Breast epithelium (tissue), 4 donors: ENCODE results near the gene COMMD1. TPM values are rescaled to one million over a fixed set of nuclear protein-coding genes. Genes with fewer than 3 reads are reported as not detected.

ENCODE experiments used
- DNase-seq, 2 donors: peaks; one replicate each; pipeline ENCODE4 v3.0.0-alpha.2; 2019; ENCODE audit warnings: low spot score in 2 of 2
- H3K27ac ChIP-seq, 2 donors: fragments of 200-600 bp; sonication (generic) in 1 of 2; one replicate each; pipeline ENCODE4 v1.5.1; 2016 to 2019; ENCODE audit warnings: mild to moderate bottlenecking in 1 of 2
- H3K27me3 ChIP-seq, 2 donors: fragments of 200-600 bp; sonication (generic) in 1 of 2; one replicate each; pipeline versions ENCODE4 v1.5.1 to v1.6.0; 2017 to 2019; ENCODE audit warnings: control low read depth in 1 of 2, mild to moderate bottlenecking in 1 of 2
- H3K36me3 ChIP-seq: fragments of 200-600 bp; one replicate; pipeline ENCODE4 v1.5.1; 2019
- H3K4me1 ChIP-seq, 2 donors: fragments of 200-600 bp; sonication (generic); one replicate each; pipeline ENCODE4 v1.5.1; 2016 to 2019; ENCODE audit warnings: control low read depth in 1 of 2
- H3K4me3 ChIP-seq, 3 donors: fragments of 200-600 bp; sonication (generic); 1 replicate in 2 of 3; 2 replicates in 1 of 3; pipeline ENCODE4 v1.5.1; 2016 to 2019; ENCODE audit warnings: mild to moderate bottlenecking in 3 of 3, moderate library complexity in 2 of 3
- H3K9me3 ChIP-seq, 2 donors: fragments of 200-600 bp; sonication (generic) in 1 of 2; one replicate each; pipeline ENCODE4 v1.5.1; 2016 to 2019; ENCODE audit warnings: control low read depth in 1 of 2
- POLR2A ChIP-seq: fragments of 450-650 bp; IDR thresholded peaks from one replicate; pipeline ENCODE4 v1.6.1; 2016; ENCODE audit warnings: antibody characterized with exemption, mild to moderate bottlenecking, moderate library complexity
- POLR2AphosphoS5 ChIP-seq, 3 donors: sonication (generic); formaldehyde crosslinking; IDR thresholded peaks; one replicate each; pipeline ENCODE4 v1.6.1; 2017; ENCODE audit warnings: antibody characterized with exemption in 3 of 3
- intact Hi-C: fragments of 100-400 bp; cut with DNase I; formaldehyde crosslinking; loops from one replicate; pipeline ENCODE4 v1.15.1; 2023; ENCODE audit warnings: low total_unique reads
- total RNA-seq, 3 donors: library from RNA; depleted of rRNA; stranded (reverse); fragments of >200 nt; gene quantifications; one replicate each; pipeline ENCODE4 v1.1.0, GENCODE V29; 2016
- TF ChIP-seq, protein P1 (sequence below), 3 donors: fragments of 450-650 bp; IDR thresholded peaks; one replicate each; pipeline ENCODE4 v1.5.1; 2016 to 2017; ENCODE audit warnings: antibody characterized with exemption in 3 of 3, mild to moderate bottlenecking in 3 of 3, moderate library complexity in 3 of 3

The COMMD1 gene
- total RNA-seq, 3 donors from 2014 or later = 38.4 to 63.8 (median 56.4) TPM

DNA sequence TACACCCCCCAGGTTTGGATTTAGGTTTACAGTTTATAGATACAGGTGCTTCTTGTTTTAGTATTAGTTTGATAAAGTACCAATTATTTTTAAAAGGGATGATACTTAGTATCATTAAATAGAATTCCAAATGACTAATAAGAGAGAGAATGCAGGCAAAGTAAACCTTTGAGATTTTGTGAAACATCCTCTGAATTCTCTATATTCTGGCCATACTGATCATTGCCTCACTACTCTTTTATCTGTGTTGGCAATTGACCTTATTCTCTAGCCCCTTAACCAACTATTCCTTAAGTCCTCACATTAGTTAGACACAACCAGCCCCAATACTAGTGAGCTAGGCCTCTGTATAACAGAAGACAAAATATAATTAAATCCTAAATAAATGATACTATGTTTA lies 125.4 kb downstream of the COMMD1 start:
- intact Hi-C loops = loop anchor here (10.0 kb wide), 1 partner anchor 134 kb away; no protein-coding TSS in a partner anchor
- H3K4me3 ChIP-seq = no peak overlapping the region

DNA sequence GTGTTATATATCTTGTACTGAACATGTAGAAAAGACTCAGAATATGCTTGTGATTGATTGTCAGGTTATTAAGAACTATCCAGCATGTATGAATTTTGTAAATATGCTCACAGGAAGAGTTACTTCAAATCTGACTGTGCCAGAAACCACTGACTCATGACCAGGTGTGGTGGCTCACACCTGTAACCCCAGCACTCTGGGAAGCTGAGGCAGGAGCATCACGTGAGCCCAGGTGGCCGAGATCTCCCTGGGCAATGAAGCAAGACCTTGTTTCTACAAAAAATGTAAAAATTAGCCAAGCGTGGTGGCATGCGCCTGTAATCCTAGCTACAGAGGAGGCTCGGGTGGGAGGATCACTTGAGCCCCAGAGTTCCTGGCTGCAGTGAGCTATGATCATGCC lies 126.6 kb downstream of the COMMD1 start:
- Histone ChIP-seq H3K4me1 (no peaks in the 10 kb centered on the region), H3K9me3 (no peaks in the 10 kb centered on the region), H3K4me3 (no peak overlapping the region), H3K36me3 (no peaks in the 10 kb centered on the region), H3K27ac (no peak overlapping the region), H3K27me3 (no peaks in the 10 kb centered on the region)
- TF ChIP-seq, protein P1, sequence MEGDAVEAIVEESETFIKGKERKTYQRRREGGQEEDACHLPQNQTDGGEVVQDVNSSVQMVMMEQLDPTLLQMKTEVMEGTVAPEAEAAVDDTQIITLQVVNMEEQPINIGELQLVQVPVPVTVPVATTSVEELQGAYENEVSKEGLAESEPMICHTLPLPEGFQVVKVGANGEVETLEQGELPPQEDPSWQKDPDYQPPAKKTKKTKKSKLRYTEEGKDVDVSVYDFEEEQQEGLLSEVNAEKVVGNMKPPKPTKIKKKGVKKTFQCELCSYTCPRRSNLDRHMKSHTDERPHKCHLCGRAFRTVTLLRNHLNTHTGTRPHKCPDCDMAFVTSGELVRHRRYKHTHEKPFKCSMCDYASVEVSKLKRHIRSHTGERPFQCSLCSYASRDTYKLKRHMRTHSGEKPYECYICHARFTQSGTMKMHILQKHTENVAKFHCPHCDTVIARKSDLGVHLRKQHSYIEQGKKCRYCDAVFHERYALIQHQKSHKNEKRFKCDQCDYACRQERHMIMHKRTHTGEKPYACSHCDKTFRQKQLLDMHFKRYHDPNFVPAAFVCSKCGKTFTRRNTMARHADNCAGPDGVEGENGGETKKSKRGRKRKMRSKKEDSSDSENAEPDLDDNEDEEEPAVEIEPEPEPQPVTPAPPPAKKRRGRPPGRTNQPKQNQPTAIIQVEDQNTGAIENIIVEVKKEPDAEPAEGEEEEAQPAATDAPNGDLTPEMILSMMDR (IDR thresholded peaks at IDR 0.05) = no peak
- TF ChIP-seq POLR2A = no peak
- TF ChIP-seq POLR2AphosphoS5 (IDR thresholded peaks at IDR 0.05) = no peak
- intact Hi-C loops = loop anchor here (10.0 kb wide), 1 partner anchor 133 kb away; no protein-coding TSS in a partner anchor
- DNase-seq = no peak

More for the DNA sequence above, 125.4 kb downstream of the COMMD1 start:
- no peaks in the 10 kb centered on the region for H3K4me1 ChIP-seq
- TF ChIP-seq POLR2A = no peak
- TF ChIP-seq, protein P1 (IDR thresholded peaks at IDR 0.05) = no peak
- TF ChIP-seq POLR2AphosphoS5 (IDR thresholded peaks at IDR 0.05) = no peak
- no peaks in the 10 kb centered on the region for H3K9me3 ChIP-seq
- DNase-seq = no peak
- no peak overlapping the region for H3K27ac ChIP-seq
- no peaks in the 10 kb centered on the region for H3K27me3 ChIP-seq
- no peaks in the 10 kb centered on the region for H3K36me3 ChIP-seq

DNA sequence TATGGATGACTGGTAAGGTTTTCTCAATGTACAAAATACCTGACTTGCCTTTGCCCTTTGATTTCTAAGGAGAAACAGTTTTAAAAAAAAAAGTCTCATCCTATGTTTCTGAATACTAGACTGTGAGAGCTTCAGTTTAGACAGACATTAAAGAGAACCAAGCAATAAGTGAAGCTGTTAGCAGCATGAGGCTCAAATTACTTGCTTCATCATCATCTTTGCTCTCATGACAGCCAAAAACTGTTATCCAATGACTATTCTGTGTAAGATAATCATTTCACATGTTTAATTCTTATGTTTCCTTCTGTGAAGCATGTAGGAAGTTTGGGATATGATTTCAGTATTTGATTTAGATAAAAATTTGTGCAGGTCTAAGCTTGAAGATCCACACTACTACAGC lies 129.2 kb downstream of the COMMD1 start:
- no peaks in the 10 kb centered on the region for H3K36me3 ChIP-seq
- H3K9me3 ChIP-seq = no peaks in the 10 kb centered on the region
- no peak for DNase-seq
- no peak overlapping the region for H3K27ac ChIP-seq
- TF ChIP-seq, protein P1 (IDR thresholded peaks at IDR 0.05) = no peak
- TF ChIP-seq POLR2AphosphoS5 (IDR thresholded peaks at IDR 0.05) = no peak
- intact Hi-C loops = loop anchor here (10.0 kb wide), 1 partner anchor 130 kb away; no protein-coding TSS in a partner anchor
- no peak overlapping the region for H3K4me3 ChIP-seq
- no peaks in the 10 kb centered on the region for H3K4me1 ChIP-seq
- H3K27me3 ChIP-seq = no peaks in the 10 kb centered on the region

DNA sequence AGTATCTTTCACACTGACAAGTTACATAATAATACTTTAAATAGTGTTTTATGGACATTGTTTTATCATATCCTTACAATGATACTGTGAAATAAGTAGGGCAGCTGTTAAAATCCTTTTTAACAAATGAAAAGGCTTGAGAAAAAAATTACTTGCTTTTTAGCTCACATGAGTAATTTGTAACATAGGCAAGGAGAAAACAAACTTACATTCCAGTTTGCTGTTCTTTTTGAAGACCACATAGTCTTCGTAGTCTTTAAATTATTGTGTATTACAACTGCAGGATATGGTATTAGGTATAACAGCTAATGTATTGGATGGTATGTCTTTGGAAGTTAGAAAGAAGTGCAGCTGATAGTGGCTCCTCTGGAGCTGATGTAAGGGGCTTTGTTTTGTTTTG lies 130.8 kb downstream of the COMMD1 start:
- Histone ChIP-seq H3K36me3 (no peaks in the 10 kb centered on the region), H3K27me3 (no peaks in the 10 kb centered on the region), H3K9me3 (no peaks in the 10 kb centered on the region), H3K27ac (no peak overlapping the region), H3K4me3 (no peak overlapping the region), H3K4me1 (no peaks in the 10 kb centered on the region)
- DNase-seq = no peak
- TF ChIP-seq POLR2A = no peak
- TF ChIP-seq, protein P1 (IDR thresholded peaks at IDR 0.05) = no peak
- no peak for TF ChIP-seq POLR2AphosphoS5 (IDR thresholded peaks at IDR 0.05)
- intact Hi-C loops = loop anchor here (10.0 kb wide), 1 partner anchor 129 kb away; no protein-coding TSS in a partner anchor

DNA sequence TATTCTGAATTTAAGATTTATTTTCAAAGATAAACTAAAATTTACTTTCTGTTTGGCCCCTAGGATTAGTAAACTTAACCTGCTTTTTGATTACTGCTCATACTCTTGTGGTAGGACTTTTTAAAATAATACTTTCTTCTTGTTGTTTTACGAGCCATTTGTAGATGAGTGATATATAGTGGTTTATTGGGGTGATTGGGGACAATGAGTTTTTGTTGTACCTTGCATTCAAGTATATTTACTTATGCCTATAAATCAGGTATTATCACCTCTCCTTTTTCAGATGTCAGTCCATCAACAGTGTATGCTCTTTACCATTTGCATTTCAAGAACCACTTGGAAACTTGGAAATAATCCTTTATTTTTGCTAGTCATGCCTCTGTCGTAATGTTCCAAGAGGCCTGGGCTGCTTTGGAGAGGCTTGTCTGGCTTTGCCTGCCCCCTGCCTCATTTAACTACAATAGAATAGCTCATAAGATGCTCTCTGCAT lies 131.3 kb downstream of the COMMD1 start:
- DNase-seq = no peak
- TF ChIP-seq, protein P1 (IDR thresholded peaks at IDR 0.05) = no peak
- no peak for TF ChIP-seq POLR2AphosphoS5 (IDR thresholded peaks at IDR 0.05)
- no peak for TF ChIP-seq POLR2A
- Histone ChIP-seq H3K4me1 (no peaks in the 10 kb centered on the region), H3K27ac (no peak overlapping the region), H3K27me3 (no peaks in the 10 kb centered on the region), H3K9me3 (no peaks in the 10 kb centered on the region), H3K4me3 (no peak overlapping the region), H3K36me3 (no peaks in the 10 kb centered on the region)
- intact Hi-C loops = loop anchor here (10.0 kb wide), 1 partner anchor 128 kb away; no protein-coding TSS in a partner anchor
